ENCODE results near the gene KCTD17.

Gene KCTD17

GRCh38 chr22:37033605-37034430 is 17.7 kb upstream of the KCTD17 start:
- FAIRE-seq (no peak), DNase-seq (ENCODE audit: insufficient read length, low spot score) (no peak)
- TF ChIP-seq CTCF (IDR thresholded peaks at IDR 0.05; ENCODE audit: insufficient read depth, missing control alignments) = no peak

GRCh38 chr22:37036655-37037377 is 14.7 kb upstream of the KCTD17 start:
- FAIRE-seq (no peak), DNase-seq (ENCODE audit: insufficient read length, low spot score) (no peak)
- TF ChIP-seq CTCF (IDR thresholded peaks at IDR 0.05; ENCODE audit: insufficient read depth, missing control alignments) = no peak

DNA sequence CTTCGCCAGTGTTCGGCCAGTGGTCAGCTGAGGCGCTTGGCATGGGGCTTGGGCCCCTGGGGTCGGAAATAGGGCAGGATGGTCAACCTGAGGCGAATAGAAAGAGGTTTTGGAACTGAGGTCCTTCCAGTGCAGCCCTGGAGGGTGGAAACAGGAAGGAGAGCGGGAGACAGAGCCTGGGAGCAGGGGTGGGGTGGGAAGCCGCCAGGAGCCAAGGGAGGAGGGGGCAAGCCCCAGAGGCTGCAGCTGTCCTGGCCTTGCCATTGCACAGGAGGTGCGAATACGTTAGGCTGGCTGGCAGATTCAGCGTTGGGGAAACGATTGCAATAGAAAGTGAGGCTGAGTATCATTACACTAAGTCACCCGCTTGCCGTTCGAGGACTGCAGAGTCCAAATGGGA is 13.9 kb upstream of the KCTD17 start:
- no peak for TF ChIP-seq CTCF (IDR thresholded peaks at IDR 0.05; ENCODE audit: insufficient read depth, missing control alignments)
- FAIRE-seq (no peak), DNase-seq (ENCODE audit: insufficient read length, low spot score) (no peak)

DNA sequence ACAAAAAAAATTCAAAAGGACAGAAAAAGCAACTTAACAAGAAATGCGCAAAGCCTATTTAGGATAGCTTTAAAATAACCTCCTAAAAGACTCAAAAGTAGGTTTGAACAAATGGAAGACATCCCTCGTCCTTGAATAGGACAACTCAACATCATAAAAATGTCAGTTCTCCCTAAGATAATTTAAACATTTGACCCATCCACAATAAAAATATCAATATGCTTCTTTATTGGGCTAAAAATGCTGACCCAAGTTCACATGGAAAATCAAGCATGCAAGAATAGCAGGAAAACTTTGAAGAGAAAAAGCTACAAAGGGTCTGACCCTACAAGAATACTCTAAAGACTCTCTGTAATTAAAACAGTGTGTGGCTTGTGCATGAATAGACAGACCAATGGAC is 12.1 kb upstream of the KCTD17 start:
- DNase-seq (ENCODE audit: insufficient read length, low spot score) = no peak
- no peak for FAIRE-seq
- TF ChIP-seq CTCF (IDR thresholded peaks at IDR 0.05; ENCODE audit: insufficient read depth, missing control alignments) = no peak

DNA sequence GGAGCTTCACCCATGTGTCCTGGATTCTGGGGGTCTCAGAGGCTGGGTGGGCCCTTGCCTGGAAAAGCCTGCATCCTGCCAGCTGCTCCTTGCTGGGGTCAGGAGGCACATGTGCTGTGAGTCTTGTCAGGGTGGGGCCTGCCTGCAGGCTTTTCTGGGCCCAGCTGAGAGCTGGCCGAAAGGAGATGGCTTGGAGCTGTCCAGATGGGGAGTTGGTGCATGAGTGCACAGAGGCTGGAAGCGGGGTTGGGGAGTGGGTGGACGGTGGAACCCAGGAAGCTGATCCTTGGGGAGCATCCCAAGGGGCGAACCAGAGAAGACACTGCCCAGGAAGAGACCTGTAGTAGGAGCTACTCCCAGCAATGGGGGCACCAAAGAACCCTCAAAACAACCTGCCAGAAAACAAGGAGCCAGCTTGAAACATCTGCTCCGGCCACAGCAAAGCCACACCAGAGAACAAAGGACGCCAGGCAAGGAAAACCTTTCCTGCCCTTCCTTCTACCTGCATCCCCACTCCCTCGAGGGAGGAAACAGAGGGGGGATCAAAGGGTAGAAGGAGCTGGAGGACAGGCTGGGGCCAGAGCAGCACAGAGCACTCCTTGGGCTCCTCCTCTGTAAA is 8.2 kb upstream of the KCTD17 start:
- TF ChIP-seq CTCF (IDR thresholded peaks at IDR 0.05; ENCODE audit: insufficient read depth, missing control alignments) = no peak
- DNase-seq (ENCODE audit: insufficient read length, low spot score) (no peak), FAIRE-seq (no peak)

- peak; percentile 53 for TF ChIP-seq CTCF (IDR thresholded peaks at IDR 0.05; ENCODE audit: insufficient read depth, missing control alignments)
- DNase-seq (ENCODE audit: insufficient read length, low spot score) (peak; percentile 35), FAIRE-seq (no peak)
These were observed 7.6 kb upstream of the KCTD17 start for GRCh38 chr22:37043828-37044538.
